Measurements from ENCODE around the gene TSPAN9.

TSPAN9 gene

DNA sequence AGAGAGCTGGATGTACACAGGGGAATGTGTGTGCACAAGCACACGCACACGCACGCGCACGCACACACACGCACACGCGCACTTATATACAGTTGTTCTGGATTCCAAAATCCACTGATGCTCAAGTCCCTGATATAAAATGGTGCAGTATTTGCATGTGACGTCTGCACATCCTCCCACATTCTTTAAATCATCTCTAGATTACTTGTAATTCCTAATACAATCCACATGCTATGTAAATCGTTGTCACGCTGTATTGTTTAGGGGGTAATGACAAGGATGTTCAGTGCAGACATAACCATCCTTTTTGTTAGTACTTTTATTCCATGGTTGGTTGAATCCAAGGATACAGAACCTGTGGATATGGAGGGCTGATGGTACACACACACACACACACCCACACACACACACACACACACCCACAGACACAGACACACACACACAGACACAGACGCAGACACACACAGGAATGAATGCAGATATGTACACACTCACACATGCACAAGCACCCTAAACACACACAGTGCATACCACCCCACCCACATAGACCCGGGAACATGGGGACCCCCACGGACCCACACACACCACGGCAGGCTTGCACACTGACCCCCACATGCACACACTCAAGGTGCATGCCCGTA, 225.3 kb downstream of the TSPAN9 start:
- H3K4me3 ChIP-seq (ENCODE audit: extremely low read depth, insufficient read depth, low read length, poor library complexity, severe bottlenecking): no peak overlapping the region
- WGBS, 2 experiments (ENCODE audit: insufficient coverage in 2 of 2): 97 to 100% methylated on average over 8 to 13 of the region's 16 CpGs
- H3K27ac ChIP-seq (ENCODE audit: low read depth, low read length, severe bottlenecking): no peak overlapping the region
- H3K4me1 ChIP-seq (ENCODE audit: control insufficient read depth, insufficient read depth, low read length, poor library complexity, severe bottlenecking): peaks cover 29% of the 10 kb centered on the region
- H3K9me3 ChIP-seq (ENCODE audit: control insufficient read depth, low read length): no peaks in the 10 kb centered on the region
- no peaks in the 10 kb centered on the region for H3K36me3 ChIP-seq (ENCODE audit: control insufficient read depth, insufficient read depth, low read length)

- H3K4me1 ChIP-seq (ENCODE audit: control insufficient read depth, insufficient read depth, low read length, poor library complexity, severe bottlenecking): peaks cover 29% of the 10 kb centered on the region
- WGBS, 2 experiments (ENCODE audit: insufficient coverage in 2 of 2): 59 to 80% methylated on average over 11 to 17 of the region's 18 CpGs
- H3K9me3 ChIP-seq (ENCODE audit: control insufficient read depth, low read length): no peaks in the 10 kb centered on the region
- peak overlapping the region; percentile 19 for H3K27ac ChIP-seq (ENCODE audit: low read depth, low read length, severe bottlenecking)
- H3K4me3 ChIP-seq (ENCODE audit: extremely low read depth, insufficient read depth, low read length, poor library complexity, severe bottlenecking): no peak overlapping the region
- no peaks in the 10 kb centered on the region for H3K36me3 ChIP-seq (ENCODE audit: control insufficient read depth, insufficient read depth, low read length)
Measured at GRCh38 chr12:3303410-3304136, 226.4 kb downstream of the TSPAN9 start.

GRCh38 chr12:3304436-3305165, 227.4 kb downstream of the TSPAN9 start:
- H3K36me3 ChIP-seq (ENCODE audit: control insufficient read depth, insufficient read depth, low read length): no peaks in the 10 kb centered on the region
- WGBS, 2 experiments (ENCODE audit: insufficient coverage in 2 of 2): 84 to 87% methylated on average over 30 of the region's 30 CpGs
- peak overlapping the region; percentile 19 for H3K27ac ChIP-seq (ENCODE audit: low read depth, low read length, severe bottlenecking)
- H3K4me3 ChIP-seq (ENCODE audit: extremely low read depth, insufficient read depth, low read length, poor library complexity, severe bottlenecking): no peak overlapping the region
- H3K9me3 ChIP-seq (ENCODE audit: control insufficient read depth, low read length): no peaks in the 10 kb centered on the region
- peaks cover 27% of the 10 kb centered on the region for H3K4me1 ChIP-seq (ENCODE audit: control insufficient read depth, insufficient read depth, low read length, poor library complexity, severe bottlenecking)

DNA sequence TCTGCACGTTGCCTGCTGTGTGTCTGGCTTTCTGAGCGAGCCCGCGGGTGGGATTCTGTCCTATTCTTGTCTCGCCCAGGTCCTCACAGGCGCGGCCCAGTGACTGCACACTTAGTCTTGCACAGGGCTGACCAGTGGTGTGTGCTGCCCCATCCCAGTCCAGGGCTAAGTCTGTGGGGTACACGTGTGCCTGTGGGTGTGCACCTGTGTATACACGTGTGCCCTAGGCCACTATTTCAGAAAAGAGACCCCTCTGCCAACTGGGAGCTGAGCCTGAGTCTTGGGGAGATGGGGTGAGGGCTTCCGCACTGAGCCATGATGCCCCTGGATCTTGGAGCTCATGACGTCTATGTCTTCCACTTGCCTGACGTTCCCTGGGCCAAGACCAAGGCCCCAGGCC, 228.3 kb downstream of the TSPAN9 start:
- no peak overlapping the region for H3K4me3 ChIP-seq (ENCODE audit: extremely low read depth, insufficient read depth, low read length, poor library complexity, severe bottlenecking)
- no peak overlapping the region for H3K27ac ChIP-seq (ENCODE audit: low read depth, low read length, severe bottlenecking)
- WGBS, 2 experiments (ENCODE audit: insufficient coverage in 2 of 2): 94 to 100% methylated on average over 6 to 8 of the region's 12 CpGs
- H3K36me3 ChIP-seq (ENCODE audit: control insufficient read depth, insufficient read depth, low read length): no peaks in the 10 kb centered on the region
- peaks cover 23% of the 10 kb centered on the region for H3K4me1 ChIP-seq (ENCODE audit: control insufficient read depth, insufficient read depth, low read length, poor library complexity, severe bottlenecking)
- H3K9me3 ChIP-seq (ENCODE audit: control insufficient read depth, low read length): no peaks in the 10 kb centered on the region

- H3K4me1 ChIP-seq (ENCODE audit: control insufficient read depth, insufficient read depth, low read length, poor library complexity, severe bottlenecking): peaks cover 18% of the 10 kb centered on the region
- no peaks in the 10 kb centered on the region for H3K9me3 ChIP-seq (ENCODE audit: control insufficient read depth, low read length)
- H3K27ac ChIP-seq (ENCODE audit: low read depth, low read length, severe bottlenecking): no peak overlapping the region
- no peaks in the 10 kb centered on the region for H3K36me3 ChIP-seq (ENCODE audit: control insufficient read depth, insufficient read depth, low read length)
- no peak overlapping the region for H3K4me3 ChIP-seq (ENCODE audit: extremely low read depth, insufficient read depth, low read length, poor library complexity, severe bottlenecking)
- WGBS, 2 experiments (ENCODE audit: insufficient coverage in 2 of 2): 88 to 95% methylated on average over 13 to 18 of the region's 19 CpGs
Measured at GRCh38 chr12:3305904-3306619, 228.9 kb downstream of the TSPAN9 start.

DNA sequence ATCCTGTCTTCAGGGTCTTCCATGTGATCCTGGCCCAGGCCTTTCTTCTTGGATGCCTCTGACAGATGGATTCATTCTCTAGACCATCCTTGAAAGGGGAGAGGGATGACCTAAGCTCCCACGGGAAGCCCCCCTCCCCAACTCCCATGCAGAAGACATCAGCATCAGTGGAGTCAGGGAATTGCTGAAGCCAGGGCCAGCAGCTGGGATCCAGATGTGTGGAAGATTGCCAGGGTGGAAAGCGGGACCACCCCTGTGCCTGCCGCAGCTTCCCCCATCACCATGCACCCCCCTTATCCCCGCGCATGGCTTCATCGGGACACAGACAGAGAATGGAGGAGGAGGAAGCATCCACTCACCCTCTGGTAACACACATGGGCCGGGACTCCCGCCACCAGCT, 230.2 kb downstream of the TSPAN9 start:
- peaks cover 18% of the 10 kb centered on the region for H3K4me1 ChIP-seq (ENCODE audit: control insufficient read depth, insufficient read depth, low read length, poor library complexity, severe bottlenecking)
- no peaks in the 10 kb centered on the region for H3K36me3 ChIP-seq (ENCODE audit: control insufficient read depth, insufficient read depth, low read length)
- H3K4me3 ChIP-seq (ENCODE audit: extremely low read depth, insufficient read depth, low read length, poor library complexity, severe bottlenecking): no peak overlapping the region
- 100% methylated on average over 1 of the region's 8 CpGs; no CpG with 5 or more reads in 1 of the 2 experiments for WGBS, 2 experiments (ENCODE audit: insufficient coverage in 2 of 2)
- no peaks in the 10 kb centered on the region for H3K9me3 ChIP-seq (ENCODE audit: control insufficient read depth, low read length)
- H3K27ac ChIP-seq (ENCODE audit: low read depth, low read length, severe bottlenecking): no peak overlapping the region

DNA sequence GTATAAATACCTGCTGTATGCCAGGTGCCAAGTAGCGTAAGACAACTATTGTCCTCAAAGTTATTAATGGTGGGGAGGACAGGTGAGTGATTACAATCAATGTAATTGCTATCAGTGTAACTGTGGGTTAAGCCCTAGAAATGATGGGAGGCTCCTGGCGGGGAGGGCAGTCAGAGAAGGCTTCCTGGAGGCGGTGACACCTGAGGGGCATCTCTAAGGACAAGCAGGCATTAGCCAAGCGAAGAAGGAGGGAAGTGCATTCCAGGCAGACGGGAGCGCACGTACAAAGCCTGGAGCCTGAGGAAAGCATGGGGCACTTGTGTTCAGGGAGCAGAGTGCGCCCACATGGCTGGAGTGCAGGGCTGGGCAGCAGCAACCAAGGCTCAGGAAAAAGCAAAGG, 230.9 kb downstream of the TSPAN9 start:
- Histone ChIP-seq H3K4me3 (ENCODE audit: extremely low read depth, insufficient read depth, low read length, poor library complexity, severe bottlenecking) (no peak overlapping the region), H3K9me3 (ENCODE audit: control insufficient read depth, low read length) (no peaks in the 10 kb centered on the region), H3K36me3 (ENCODE audit: control insufficient read depth, insufficient read depth, low read length) (no peaks in the 10 kb centered on the region), H3K4me1 (ENCODE audit: control insufficient read depth, insufficient read depth, low read length, poor library complexity, severe bottlenecking) (peaks cover 18% of the 10 kb centered on the region), H3K27ac (ENCODE audit: low read depth, low read length, severe bottlenecking) (no peak overlapping the region)
- WGBS, 2 experiments (ENCODE audit: insufficient coverage in 2 of 2): 94 to 95% methylated on average over 7 to 8 of the region's 8 CpGs

GRCh38 chr12:3308609-3309008, 231.4 kb downstream of the TSPAN9 start:
- peaks cover 15% of the 10 kb centered on the region for H3K4me1 ChIP-seq (ENCODE audit: control insufficient read depth, insufficient read depth, low read length, poor library complexity, severe bottlenecking)
- no peak overlapping the region for H3K27ac ChIP-seq (ENCODE audit: low read depth, low read length, severe bottlenecking)
- no peak overlapping the region for H3K4me3 ChIP-seq (ENCODE audit: extremely low read depth, insufficient read depth, low read length, poor library complexity, severe bottlenecking)
- no peaks in the 10 kb centered on the region for H3K36me3 ChIP-seq (ENCODE audit: control insufficient read depth, insufficient read depth, low read length)
- 75 to 84% methylated on average over 7 to 8 of the region's 9 CpGs for WGBS, 2 experiments (ENCODE audit: insufficient coverage in 2 of 2)
- H3K9me3 ChIP-seq (ENCODE audit: control insufficient read depth, low read length): no peaks in the 10 kb centered on the region

GRCh38 chr12:3309805-3310204, 232.6 kb downstream of the TSPAN9 start:
- H3K36me3 ChIP-seq (ENCODE audit: control insufficient read depth, insufficient read depth, low read length): no peaks in the 10 kb centered on the region

GRCh38 chr12:3310271-3311026, 233.3 kb downstream of the TSPAN9 start:
- Histone ChIP-seq H3K4me3 (ENCODE audit: extremely low read depth, insufficient read depth, low read length, poor library complexity, severe bottlenecking) (no peak overlapping the region), H3K4me1 (ENCODE audit: control insufficient read depth, insufficient read depth, low read length, poor library complexity, severe bottlenecking) (no peaks in the 10 kb centered on the region), H3K9me3 (ENCODE audit: control insufficient read depth, low read length) (no peaks in the 10 kb centered on the region), H3K36me3 (ENCODE audit: control insufficient read depth, insufficient read depth, low read length) (no peaks in the 10 kb centered on the region), H3K27ac (ENCODE audit: low read depth, low read length, severe bottlenecking) (no peak overlapping the region)
- WGBS, 2 experiments (ENCODE audit: insufficient coverage in 2 of 2): 91 to 92% methylated on average over 8 to 14 of the region's 18 CpGs

More at GRCh38 chr12:3309805-3310204, 232.6 kb downstream of the TSPAN9 start:
- 89 to 91% methylated on average over 7 to 9 of the region's 9 CpGs for WGBS, 2 experiments (ENCODE audit: insufficient coverage in 2 of 2)
- no peak overlapping the region for H3K4me3 ChIP-seq (ENCODE audit: extremely low read depth, insufficient read depth, low read length, poor library complexity, severe bottlenecking)
- H3K27ac ChIP-seq (ENCODE audit: low read depth, low read length, severe bottlenecking): no peak overlapping the region
- H3K4me1 ChIP-seq (ENCODE audit: control insufficient read depth, insufficient read depth, low read length, poor library complexity, severe bottlenecking): peaks cover 3% of the 10 kb centered on the region
- no peaks in the 10 kb centered on the region for H3K9me3 ChIP-seq (ENCODE audit: control insufficient read depth, low read length)

All from mesodermal cell (in vitro differentiated cells).